GM19463 (cell line): ENCODE results near the gene GATA5.

Experiments
- ATAC-seq: cut with Tn5 transposase; IDR thresholded peaks from one replicate; pipeline ENCODE4 v1.9.1; 2021; ENCODE audit warnings: mild to moderate bottlenecking, moderate library complexity; ENCODE audit not compliant: unreplicated experiment

The GATA5 gene

DNA sequence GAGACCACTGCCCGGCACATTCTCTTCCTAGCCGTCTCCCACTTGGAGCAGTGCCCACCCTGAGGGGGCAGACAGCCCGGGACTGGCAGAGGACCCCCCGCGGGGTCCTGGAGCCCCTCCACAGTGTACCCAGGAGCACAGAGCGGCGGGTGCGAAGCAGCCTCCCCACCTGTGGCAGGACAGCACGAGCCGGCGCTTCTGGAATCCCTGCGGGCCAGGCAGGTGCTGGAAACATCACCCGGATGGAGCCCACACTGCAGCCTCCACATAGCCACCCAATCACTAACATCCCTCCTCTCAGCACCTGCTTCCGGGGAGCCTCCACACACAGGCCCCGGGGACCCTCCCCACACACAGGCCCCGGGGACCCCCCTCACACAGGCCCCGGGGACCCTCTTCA, 18.7 kb downstream of the GATA5 start:
- no peak for ATAC-seq

- no peak for ATAC-seq
Measured at GRCh38 chr20:62455929-62456328, 19.9 kb downstream of the GATA5 start.

DNA sequence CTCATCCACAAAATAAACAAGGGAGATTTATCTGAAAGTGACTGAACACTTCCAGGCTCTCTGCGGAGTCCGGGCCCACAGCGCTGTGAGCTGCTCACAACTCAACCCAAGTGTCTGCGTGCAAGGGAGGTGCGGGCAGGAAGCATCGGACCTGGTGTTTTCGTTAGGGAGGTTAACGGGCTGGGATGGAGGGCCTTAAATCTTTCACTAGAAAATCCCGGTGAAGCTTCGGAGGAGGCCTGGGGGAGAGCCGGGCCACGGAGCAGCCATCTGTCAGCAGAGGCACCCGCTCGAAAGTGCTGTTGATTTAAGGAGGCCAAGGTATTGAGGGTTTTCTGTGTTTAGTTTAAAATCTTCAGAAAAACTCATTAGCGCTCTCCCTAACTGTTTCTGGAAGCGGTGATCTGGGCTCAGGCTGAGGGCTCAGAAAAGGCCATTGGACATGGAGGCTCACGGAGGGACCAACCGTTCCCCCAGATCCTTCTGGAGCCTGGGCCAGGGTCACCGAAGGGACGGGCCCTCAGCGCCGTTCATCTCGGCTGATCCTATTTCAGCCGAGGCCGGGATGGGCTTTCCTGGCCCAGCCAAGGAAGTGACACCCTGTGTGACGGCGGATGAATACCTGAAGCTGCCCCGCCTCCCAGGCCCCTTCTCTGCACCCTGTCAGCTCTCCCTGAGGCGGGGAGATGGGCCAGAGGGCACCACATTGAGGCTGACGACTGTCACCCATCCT, 20.7 kb downstream of the GATA5 start:
- no peak for ATAC-seq

- no peak for ATAC-seq
Measured at GRCh38 chr20:62453186-62453808, 22.5 kb downstream of the GATA5 start.

- ATAC-seq: no peak
Measured at GRCh38 chr20:62452475-62453095, 23.2 kb downstream of the GATA5 start.

DNA sequence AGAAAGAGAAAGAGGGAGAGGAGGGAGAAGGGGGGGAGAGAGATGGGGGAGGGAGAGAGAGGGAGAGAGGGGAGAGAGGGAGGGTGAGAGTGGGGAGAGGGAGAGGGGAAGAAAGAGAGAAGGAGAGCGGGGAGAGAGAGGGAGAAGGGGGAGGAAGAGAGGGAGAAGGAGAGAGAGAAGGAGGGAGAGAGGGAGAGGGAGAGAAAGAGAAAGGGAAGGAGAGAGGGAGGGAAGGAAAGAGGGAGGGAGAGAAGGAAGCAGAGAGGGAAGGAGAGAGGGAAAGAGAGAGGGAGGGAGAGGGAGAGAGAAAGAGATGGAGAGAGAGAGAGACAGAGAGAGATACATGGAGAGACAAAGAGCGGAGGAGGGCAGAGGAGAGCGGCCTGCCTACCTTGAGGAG, 23.8 kb downstream of the GATA5 start:
- no peak for ATAC-seq

DNA sequence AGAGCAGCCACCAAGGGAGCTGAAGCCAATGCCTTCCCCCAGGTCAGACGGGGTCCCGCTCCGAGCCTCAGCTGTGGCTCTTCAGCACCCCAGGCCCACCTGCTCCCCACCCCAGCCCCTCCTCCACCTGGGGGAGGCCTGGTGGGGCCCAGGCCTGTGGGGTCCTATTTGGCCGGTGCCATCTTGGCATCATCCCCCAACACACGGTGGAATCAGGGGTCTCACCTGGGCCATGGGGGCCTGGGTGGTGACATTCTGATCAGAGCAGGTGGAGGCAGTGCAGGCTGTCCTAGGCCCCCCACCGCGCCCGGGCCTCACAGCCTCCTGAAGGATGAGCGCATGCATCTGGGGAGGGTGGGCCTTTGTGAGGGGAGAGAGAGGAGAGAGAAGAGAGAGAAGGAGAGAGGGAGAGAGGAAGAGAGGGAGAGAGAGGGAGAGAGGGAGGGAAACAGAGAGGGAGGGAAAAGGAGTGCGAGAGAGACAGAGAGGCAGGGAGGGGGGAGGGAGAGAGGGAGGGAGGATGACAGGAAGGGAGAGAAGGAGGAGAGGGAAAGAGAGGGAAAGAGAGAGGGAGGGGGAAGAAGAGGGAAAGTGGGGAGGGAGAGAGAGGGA, 24.5 kb downstream of the GATA5 start:
- ATAC-seq: no peak

DNA sequence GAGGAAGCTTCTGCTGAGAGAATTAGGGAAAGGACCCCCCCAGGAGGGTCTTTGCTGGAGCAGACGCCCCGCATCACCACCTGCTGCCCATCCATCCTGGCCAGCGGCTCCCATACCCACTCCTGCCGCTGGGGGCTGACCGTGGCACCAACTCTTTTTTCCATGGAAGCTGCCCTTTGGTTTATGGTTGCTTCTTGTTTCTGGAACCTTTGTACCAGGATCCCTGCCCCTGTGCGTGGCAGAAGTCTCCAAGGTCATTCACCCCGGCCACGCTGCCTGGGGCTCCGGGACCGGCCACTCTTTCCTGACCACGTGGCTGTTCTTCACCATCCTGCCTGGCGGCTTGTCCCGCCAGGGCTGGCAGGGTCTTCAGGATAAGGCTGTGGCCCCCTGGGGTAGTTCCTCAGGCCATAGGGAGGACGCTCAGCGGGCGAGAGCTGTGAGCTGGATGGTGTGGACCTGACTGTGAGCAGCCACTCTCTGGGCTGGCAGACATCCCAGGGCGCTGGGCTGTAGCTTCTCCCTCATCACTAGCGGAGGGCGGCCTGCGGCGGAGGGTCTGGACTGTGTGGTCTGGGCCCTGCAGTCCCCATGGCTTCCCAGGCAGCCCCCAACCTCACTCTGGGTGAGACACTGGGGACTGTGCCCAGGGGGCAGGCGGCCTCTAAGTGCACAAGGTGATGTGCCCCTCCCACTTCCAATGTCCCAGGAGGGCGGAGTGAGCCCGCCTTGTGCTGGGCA, 25.7 kb downstream of the GATA5 start:
- ATAC-seq: no peak

GRCh38 chr20:62448788-62449187, 27.0 kb downstream of the GATA5 start:
- no peak for ATAC-seq

- ATAC-seq: no peak
Measured at GRCh38 chr20:62448038-62448437, 27.8 kb downstream of the GATA5 start.

DNA sequence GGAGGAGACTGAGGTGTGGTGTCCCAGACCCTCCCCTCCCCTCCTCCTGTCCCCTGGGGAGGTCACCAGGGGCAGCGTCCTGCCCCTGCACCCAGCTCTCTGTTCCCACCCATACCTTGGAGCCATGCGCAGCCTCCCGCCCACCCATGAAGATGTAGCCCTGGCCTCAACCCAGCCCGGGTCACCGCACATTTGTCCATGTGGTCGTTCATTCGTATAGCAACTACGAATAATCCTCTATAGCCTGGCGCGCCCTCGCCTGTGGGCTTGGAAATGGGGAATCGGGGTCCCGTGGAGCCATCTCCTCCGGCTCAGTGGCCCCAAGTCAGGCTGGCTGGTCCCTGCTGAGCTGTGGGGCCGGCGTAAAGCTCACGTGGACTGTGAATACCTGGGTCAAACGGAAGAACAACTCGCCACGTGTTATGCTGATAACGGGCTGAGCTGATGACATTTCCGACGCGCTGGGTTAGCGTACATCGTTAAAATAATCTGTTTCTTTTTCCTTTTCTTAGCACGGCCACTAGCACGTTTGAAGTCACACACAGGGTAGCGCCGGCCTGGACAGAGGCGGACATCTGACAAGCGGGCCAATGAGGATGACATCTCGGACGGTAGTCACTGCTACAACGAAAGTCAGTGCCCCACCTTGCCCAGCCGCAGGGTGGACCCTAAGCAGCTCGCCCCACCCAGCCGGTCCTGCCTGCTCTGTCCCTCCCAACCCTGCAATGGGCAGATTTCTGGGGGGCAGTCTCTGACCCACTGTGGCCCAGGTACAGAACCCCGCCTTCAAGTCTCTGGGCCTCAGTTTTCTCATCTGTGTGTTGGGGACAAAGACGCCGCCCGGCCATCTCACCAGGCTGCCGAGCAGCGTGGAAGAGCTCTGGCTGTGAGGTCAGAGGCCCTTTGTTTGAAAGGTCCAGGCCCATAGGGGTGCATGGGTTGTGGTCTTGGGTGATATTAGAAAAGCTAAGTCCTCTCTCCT, 28.6 kb downstream of the GATA5 start:
- ATAC-seq: no peak

DNA sequence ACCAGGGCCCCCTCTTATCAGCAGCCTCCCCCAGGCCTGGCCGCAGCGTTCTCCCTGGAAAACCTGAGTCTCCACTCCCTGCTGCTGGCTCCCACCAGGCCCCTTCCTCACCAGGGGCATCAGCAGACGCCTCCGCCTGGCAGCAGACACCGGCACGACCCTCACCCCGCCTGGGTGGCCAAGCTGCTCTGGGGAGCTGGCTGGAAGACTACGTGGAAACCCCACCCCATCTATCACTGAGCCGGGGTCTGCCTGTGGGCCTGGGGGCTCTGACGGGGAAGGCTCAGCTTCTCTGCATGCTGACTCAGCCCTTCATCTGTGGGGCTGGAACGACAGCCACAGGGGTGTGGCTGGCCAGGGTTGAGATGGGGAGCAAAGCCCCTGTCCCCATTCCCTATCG, 29.3 kb downstream of the GATA5 start:
- ATAC-seq: no peak

DNA sequence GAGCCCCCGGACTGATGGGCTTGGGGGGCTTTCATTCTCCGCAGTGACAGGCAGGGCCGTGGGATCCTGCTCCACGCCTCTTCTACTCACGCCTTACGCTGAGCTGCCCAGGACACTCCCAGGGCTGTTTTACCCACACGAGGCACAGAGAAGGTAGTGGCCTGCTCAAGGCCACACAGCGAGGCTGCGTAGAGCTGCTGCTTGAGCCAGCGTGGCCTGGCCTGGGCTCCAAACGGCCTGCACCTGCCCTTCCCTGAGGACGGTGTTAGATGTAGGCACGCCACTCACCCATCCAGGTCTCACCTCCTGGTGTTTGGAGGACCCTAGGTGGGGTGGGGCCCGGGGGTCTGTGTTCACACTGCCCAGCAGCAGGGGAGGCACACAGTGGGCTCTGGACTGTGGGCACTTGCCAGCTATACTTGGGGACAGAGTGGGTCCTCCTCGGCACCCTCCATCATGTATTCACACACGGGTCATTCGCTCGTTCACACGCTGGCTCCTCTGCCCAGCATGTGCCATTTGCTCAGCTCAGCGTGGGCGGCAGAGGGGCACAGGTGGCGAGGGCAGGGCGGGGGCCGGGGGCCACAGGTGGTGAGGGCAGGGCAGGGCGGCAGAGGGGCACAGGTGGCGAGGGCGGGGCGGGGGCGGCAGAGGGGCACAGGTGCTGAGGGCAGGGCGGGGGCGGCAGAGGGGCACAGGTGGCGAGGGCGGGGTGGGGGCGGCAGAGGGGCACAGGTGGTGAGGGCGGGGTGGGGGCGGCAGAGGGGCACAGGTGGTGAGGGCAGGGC, 30.0 kb downstream of the GATA5 start:
- ATAC-seq: no peak

GRCh38 chr20:62444286-62444685, 31.5 kb downstream of the GATA5 start:
- ATAC-seq: no peak

DNA sequence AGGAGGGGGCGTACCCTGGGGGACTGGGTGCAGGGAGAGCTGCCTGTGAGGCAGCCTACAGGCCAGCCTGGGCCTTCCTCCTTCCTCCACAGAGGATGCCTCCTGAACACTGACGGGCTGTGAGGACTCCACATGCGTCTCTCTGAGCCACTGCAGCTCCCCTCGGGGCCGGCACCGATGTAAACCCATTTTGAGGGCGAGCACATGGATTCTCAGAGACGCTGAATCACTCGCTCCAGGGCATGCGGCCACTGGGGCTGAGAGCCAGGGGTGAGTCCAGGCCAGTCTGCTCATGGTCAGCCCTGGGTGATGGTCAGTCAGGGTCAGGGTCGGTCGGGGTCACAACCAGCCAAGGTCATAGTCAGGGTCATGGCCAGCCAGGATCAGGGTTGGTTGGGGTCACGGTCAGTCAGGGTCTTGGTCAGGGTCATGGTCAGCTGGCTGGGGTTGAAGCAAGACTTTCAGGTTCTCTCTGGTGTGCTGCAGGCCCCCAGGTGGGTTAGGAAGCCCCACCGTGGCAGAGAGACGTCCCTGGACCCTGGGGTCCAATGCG, 33.7 kb downstream of the GATA5 start:
- no peak for ATAC-seq

DNA sequence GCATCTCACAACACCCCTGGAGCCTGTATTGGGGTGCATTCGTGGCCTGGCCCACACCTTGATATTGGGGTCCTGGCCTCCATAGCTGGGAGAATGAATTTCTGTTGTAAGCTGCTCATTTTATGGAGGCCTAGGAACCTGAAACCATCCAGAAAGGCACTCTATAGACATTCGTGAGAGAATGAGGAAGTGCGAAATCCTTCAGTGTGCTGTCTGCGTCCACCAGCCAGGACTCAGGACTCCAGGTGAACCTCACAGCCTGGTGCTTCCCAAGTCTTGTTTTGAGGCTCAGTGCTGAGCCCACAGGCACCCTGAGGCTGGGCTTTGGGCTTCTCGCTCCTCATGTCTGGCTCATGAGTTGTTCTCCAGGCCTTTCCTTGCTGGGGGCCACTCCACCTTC, 36.6 kb downstream of the GATA5 start:
- no peak for ATAC-seq

GRCh38 chr20:62437927-62438326, 37.9 kb downstream of the GATA5 start:
- no peak for ATAC-seq

DNA sequence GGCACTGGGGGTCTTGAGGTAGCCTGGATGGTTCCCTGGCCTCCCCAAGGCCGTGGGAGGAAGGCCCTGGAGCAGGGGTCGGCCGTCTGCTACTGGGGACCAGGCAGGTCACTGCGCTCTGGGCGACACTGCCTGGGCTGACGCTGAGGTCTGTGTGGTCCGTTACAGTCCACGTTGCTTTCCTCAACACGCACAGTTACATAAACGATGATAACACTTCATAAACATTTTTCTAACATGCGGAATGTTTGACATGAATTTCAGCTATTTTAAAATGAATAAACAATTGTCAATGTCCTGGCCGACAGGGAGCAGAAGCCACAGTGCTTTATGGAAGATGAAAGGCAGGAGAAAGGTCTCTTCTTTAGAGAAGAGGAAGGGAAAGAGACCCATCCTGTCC, 38.3 kb downstream of the GATA5 start:
- ATAC-seq: no peak

DNA sequence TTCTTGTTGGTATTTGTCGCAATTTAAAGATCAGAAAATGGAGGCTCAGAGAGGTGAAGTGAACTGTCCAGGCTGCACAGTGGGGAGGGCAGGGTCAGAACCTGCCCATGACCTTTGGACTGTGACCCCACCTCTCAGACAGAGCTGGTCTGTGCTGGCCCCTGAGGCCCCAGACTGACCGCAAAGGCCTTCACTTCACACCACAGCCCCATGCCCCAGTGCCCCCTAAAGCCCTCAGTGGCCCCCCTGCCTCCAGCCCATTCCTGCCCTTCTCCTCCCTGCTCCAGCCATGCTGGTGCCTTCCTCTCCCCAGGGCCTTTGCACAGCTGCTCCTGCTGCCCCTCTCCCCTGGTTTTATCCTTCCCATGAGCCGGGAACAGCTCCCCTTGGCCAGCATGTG, 39.1 kb downstream of the GATA5 start:
- no peak for ATAC-seq
